Stimulated activated CD8-positive, alpha-beta memory T cell treated with anti-CD3 and anti-CD28 coated beads, Interleukin-7, amount 100 ng/mL, for 24 hours (primary cell): ENCODE results near the gene OR2A25.
"Not testable (repeated sequence)": the region's sequence is repeated elsewhere in the genome, so short reads cannot be mapped to it uniquely, and the experiment has no call there.

Experiments
- DNase-seq: peaks from one replicate; pipeline ENCODE4 v3.0.0-alpha.2; 2020; ENCODE audit warnings: low read depth

OR2A25 gene

GRCh38 chr7:144069511-144069910 is at the start of gene OR2A25:
OR2A25 (plus strand) TSS chr7:144069811; CDS start chr7:144074220, 4,409 bp downstream.
- DNase-seq: no peak

GRCh38 chr7:144020340-144020739 is 49.3 kb upstream of the OR2A25 start:
- no peak for DNase-seq

GRCh38 chr7:144022169-144022568 is 47.4 kb upstream of the OR2A25 start:
- no peak for DNase-seq

- DNase-seq: no peak
These were observed 46.3 kb upstream of the OR2A25 start for GRCh38 chr7:144023171-144023827.

- DNase-seq: no peak
These were observed 45.4 kb upstream of the OR2A25 start for GRCh38 chr7:144024213-144024612.

- DNase-seq: no peak
These were observed 43.3 kb upstream of the OR2A25 start for GRCh38 chr7:144026203-144026883.

- no peak for DNase-seq
These were observed 42.5 kb upstream of the OR2A25 start for GRCh38 chr7:144027070-144027469.

- DNase-seq: no peak
These were observed 41.6 kb upstream of the OR2A25 start for GRCh38 chr7:144027974-144028373.

- no peak for DNase-seq
These were observed 41.1 kb upstream of the OR2A25 start for GRCh38 chr7:144028547-144028946.

- no peak for DNase-seq
These were observed 37.1 kb upstream of the OR2A25 start for GRCh38 chr7:144032516-144032915.

- DNase-seq: no peak
These were observed 36.5 kb upstream of the OR2A25 start for GRCh38 chr7:144032985-144033709.

- DNase-seq: no peak
These were observed 34.2 kb upstream of the OR2A25 start for GRCh38 chr7:144035385-144035784.

GRCh38 chr7:144036302-144036885 is 33.2 kb upstream of the OR2A25 start:
- no peak for DNase-seq

GRCh38 chr7:144037414-144038035 is 32.1 kb upstream of the OR2A25 start:
- no peak for DNase-seq

- DNase-seq: no peak
These were observed 30.7 kb upstream of the OR2A25 start for GRCh38 chr7:144038887-144039286.

- DNase-seq: no peak
These were observed 21.0 kb upstream of the OR2A25 start, which contains the start of gene OR2A5 for GRCh38 chr7:144048648-144049047. OR2A5 (plus strand) TSS chr7:144048948; CDS start chr7:144050402, 1,454 bp downstream.

- no peak for DNase-seq
These were observed 20.1 kb upstream of the OR2A25 start for GRCh38 chr7:144049491-144049890.

GRCh38 chr7:144050093-144050492 is 19.5 kb upstream of the OR2A25 start:
- DNase-seq: no peak

GRCh38 chr7:144050884-144051283 is 18.7 kb upstream of the OR2A25 start:
- not testable (repeated sequence) for DNase-seq

GRCh38 chr7:144057954-144058353 is 11.7 kb upstream of the OR2A25 start:
- DNase-seq: no peak

- DNase-seq: no peak
These were observed 5.9 kb upstream of the OR2A25 start for GRCh38 chr7:144063710-144064109.

- no peak for DNase-seq
These were observed 342 bp downstream of the OR2A25 start for GRCh38 chr7:144069953-144070352.
